Loucy (cell line): ENCODE data around the gene IFNL1.

Experiments used
- H2AFZ ChIP-seq: fragments of 200-600 bp; sonication (generic); 2 replicates; pipeline ENCODE4 v1.6.0; 2016; ENCODE audit warnings: antibody characterized with exemption, mild to moderate bottlenecking, low read length, moderate library complexity
- H3F3A ChIP-seq: fragments of 200-600 bp; 2 replicates; pipeline ENCODE4 v1.6.0; 2016; ENCODE audit warnings: antibody characterized with exemption, low read depth, mild to moderate bottlenecking
- H3K27me3 ChIP-seq: fragments of 200-600 bp; sonication (generic); 2 replicates; pipeline ENCODE4 v1.6.1; 2014; ENCODE audit warnings: low read length, mild to moderate bottlenecking; ENCODE audit not compliant: insufficient read depth, poor library complexity, severe bottlenecking
- H3K36me3 ChIP-seq: fragments of 200-600 bp; sonication (generic); 2 replicates; pipeline ENCODE4 v1.6.1; 2016; ENCODE audit warnings: low read length; ENCODE audit not compliant: insufficient read depth
- H3K4me1 ChIP-seq: fragments of 200-600 bp; sonication (generic); 2 replicates; pipeline ENCODE4 v1.5.1; 2014; ENCODE audit warnings: low read length, mild to moderate bottlenecking; ENCODE audit not compliant: insufficient read depth, poor library complexity, severe bottlenecking
- H3K4me2 ChIP-seq: fragments of 200-600 bp; sonication (generic); 2 replicates; pipeline ENCODE4 v1.6.0; 2014; ENCODE audit warnings: antibody characterized with exemption, low read length, low read depth, mild to moderate bottlenecking; ENCODE audit not compliant: poor library complexity, severe bottlenecking
- H3K4me3 ChIP-seq: fragments of 200-600 bp; sonication (generic); 2 replicates; pipeline ENCODE4 v1.5.1; 2014; ENCODE audit warnings: low read length, mild to moderate bottlenecking, mixed read lengths; ENCODE audit not compliant: poor library complexity, severe bottlenecking
- H3K79me2 ChIP-seq: fragments of 200-600 bp; sonication (generic); 2 replicates; pipeline ENCODE4 v1.6.1; 2014; ENCODE audit warnings: low read length; ENCODE audit not compliant: insufficient read depth
- H3K9ac ChIP-seq: fragments of 200-600 bp; sonication (generic); 2 replicates; pipeline ENCODE4 v1.6.0; 2014; ENCODE audit warnings: mild to moderate bottlenecking, low read depth, low read length, moderate library complexity; ENCODE audit not compliant: poor library complexity, severe bottlenecking
- H3K9me2 ChIP-seq: fragments of 200-600 bp; sonication (generic); replicated peaks from 2 replicates; pipeline ENCODE4 v1.6.1; 2016; ENCODE audit warnings: low read depth, low read length, mixed read lengths
- H3K9me3 ChIP-seq: fragments of 200-600 bp; sonication (generic); 2 replicates; pipeline ENCODE4 v1.6.1; 2014; ENCODE audit warnings: mild to moderate bottlenecking, antibody characterized with exemption, low read length, low read depth; ENCODE audit not compliant: insufficient read depth
- H4K20me1 ChIP-seq: fragments of 200-600 bp; sonication (generic); 2 replicates; pipeline ENCODE4 v1.6.0; 2014; ENCODE audit warnings: antibody characterized with exemption, low read length, mild to moderate bottlenecking; ENCODE audit not compliant: insufficient read depth, poor library complexity, severe bottlenecking
- CTCF ChIP-seq: fragments of 200-600 bp; sonication (generic); conservative IDR thresholded peaks from 2 replicates; pipeline ENCODE4 v1.5.1; 2014; ENCODE audit warnings: mild to moderate bottlenecking, antibody characterized with exemption, low read length
- EZH2phosphoT487 ChIP-seq: fragments of 200-600 bp; IDR thresholded peaks from 2 replicates; pipeline ENCODE4 v1.6.1; 2018; ENCODE audit warnings: antibody characterized with exemption, mild to moderate bottlenecking, moderate library complexity, borderline replicate concordance

Gene IFNL1

GRCh38 chr19:39341129-39341718 lies 45.0 kb downstream of the IFNL1 start:
- Histone ChIP-seq H3K36me3 (no peaks in the 10 kb centered on the region), H3K79me2 (peaks cover 49% of the 10 kb centered on the region), H3F3A (no peaks in the 10 kb centered on the region), H3K9ac (peak overlapping the region; percentile 88), H3K27me3 (no peaks in the 10 kb centered on the region), H2AFZ (peak overlapping the region; percentile 65), H3K4me3 (peak overlapping the region; percentile 88), H3K4me1 (peaks cover 49% of the 10 kb centered on the region), H3K9me3 (no peaks in the 10 kb centered on the region), H4K20me1 (peaks cover 29% of the 10 kb centered on the region), H3K9me2 (no peaks in the 10 kb centered on the region), H3K4me2 (peak overlapping the region; percentile 96)
- TF ChIP-seq CTCF (no peak), EZH2phosphoT487 (no peak)

GRCh38 chr19:39341719-39342604 lies 45.8 kb downstream of the IFNL1 start, which contains the start of gene SAMD4B:
SAMD4B (plus strand) TSS chr19:39342421; CDS start chr19:39356894, 14,473 bp downstream.
- Histone ChIP-seq H3K4me2 (peak within 1 kb of the TSS; percentile 100), H3K4me1 (peaks cover 51% of the 10 kb centered on the region), H4K20me1 (peaks cover 36% of the 10 kb centered on the region), H3K27me3 (no peaks in the 10 kb centered on the region), H3K9me2 (no peaks in the 10 kb centered on the region), H3K9me3 (no peaks in the 10 kb centered on the region), H3F3A (no peaks in the 10 kb centered on the region), H3K79me2 (peaks cover 54% of the 10 kb centered on the region), H3K36me3 (no peaks in the 10 kb centered on the region), H3K4me3 (peak within 1 kb of the TSS; percentile 92), H3K9ac (peak within 1 kb of the TSS; percentile 93), H2AFZ (peak within 1 kb of the TSS; percentile 65)
- TF ChIP-seq EZH2phosphoT487, result no peak
- peak; percentile 54 for TF ChIP-seq CTCF

- H3K79me2 ChIP-seq, result peaks cover 62% of the 10 kb centered on the region
- no peaks in the 10 kb centered on the region for H3K9me3 ChIP-seq
- no peaks in the 10 kb centered on the region for H3K9me2 ChIP-seq
- no peaks in the 10 kb centered on the region for H3F3A ChIP-seq
- H3K4me1 ChIP-seq, result peaks cover 54% of the 10 kb centered on the region
- H3K27me3 ChIP-seq, result no peaks in the 10 kb centered on the region
- H2AFZ ChIP-seq, result no peak overlapping the region
- TF ChIP-seq CTCF (no peak), EZH2phosphoT487 (no peak)
- no peaks in the 10 kb centered on the region for H3K36me3 ChIP-seq
- peaks cover 44% of the 10 kb centered on the region for H4K20me1 ChIP-seq
- H3K4me2 ChIP-seq, result peak overlapping the region; percentile 100
- peak overlapping the region; percentile 92 for H3K4me3 ChIP-seq
- H3K9ac ChIP-seq, result peak overlapping the region; percentile 93
Observed at GRCh38 chr19:39342647-39343305, 46.6 kb downstream of the IFNL1 start.
